Ramos (cell line): ENCODE measurements around the gene RITA1.

Experiments used
- in situ Hi-C: fragments of 300-500 bp; cut with MboI; formaldehyde crosslinking; loops from one replicate; pipeline ENCODE4 v1.14.3; 2022; ENCODE audit warnings: low sequenced_read_pairs; ENCODE audit not compliant: unreplicated experiment

The RITA1 gene

DNA sequence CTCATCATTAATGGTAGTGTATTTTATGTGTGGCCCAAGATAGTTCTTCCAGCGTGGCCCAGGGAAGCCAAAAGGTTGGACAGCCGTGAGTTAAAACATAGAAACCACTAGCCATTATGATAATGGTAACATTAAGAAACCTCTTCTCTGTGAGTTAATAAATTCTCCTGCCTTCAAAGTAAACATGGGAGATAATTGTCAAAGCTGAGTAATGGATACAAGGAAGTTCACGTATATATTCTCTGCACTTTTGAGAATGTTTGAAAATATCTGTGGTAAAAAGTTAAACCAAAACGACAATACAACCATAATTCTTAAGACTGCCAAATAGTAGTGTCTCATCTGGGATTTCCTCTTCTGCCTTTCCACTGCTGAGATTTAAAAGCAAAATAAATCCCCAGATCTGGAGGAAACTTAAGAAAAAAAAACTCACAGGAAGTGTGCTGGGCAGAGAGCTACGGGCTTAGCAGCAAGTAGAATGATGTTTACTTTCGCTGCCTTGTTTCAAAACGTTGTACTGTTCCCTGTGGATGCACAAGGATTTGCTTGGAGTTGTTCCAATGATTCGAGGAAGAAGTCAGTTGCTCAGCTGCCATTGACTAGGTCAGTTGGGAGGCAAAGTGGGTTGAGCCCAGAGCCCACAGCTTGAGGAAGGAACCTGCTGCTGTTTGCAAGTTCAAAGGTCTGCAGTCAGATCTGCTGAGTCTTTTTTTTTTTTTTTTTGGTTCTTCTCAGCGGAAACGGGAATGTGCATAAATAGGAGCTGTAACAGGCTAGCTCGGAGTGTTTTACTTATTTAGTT lies 37.4 kb downstream of the RITA1 start:
- in situ Hi-C loops, result no loop called here

GRCh38 chr12:113224955-113225354 lies 39.4 kb downstream of the RITA1 start:
- in situ Hi-C loops, result no loop called here

DNA sequence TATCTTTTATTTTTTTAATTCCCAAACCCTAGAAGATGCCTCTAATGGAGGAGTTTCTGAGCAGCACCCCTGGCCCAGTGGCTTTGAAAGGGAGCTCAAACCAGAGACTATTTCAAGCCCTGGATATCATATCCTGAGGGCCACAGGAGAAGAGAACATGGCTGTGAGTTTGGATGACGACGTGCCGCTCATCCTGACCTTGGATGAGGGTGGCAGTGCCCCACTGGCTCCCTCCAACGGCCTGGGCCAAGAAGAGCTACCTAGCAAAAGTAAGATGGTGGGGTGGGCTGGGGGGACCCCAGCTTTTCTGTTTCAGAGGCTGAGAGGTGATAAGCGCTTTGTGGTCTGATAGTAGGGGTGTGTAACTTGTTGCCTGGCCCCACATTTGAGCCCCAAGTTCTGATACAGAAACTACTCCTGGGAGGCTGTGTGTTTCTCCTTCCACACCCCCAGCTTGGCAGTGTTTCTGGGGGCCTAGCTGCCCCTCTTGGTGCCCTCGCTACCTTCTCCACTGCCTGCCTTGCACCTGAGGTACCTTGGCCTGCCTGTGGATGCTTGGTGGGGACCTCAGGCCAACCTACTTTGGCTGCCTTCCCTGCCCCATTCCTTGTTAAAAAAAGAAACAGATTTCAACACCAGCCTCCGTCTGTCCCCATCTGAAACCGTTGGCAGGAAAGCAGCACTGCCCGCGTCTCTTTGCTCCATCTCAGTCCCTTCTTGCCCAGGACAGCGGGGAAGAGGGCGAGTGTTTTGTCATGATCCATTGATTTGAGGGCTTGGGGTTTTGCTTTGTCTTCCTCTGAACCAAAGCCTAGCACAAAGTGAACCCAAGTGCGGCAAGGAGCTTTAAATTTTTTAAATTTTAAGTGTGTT lies 41.4 kb downstream of the RITA1 start:
- in situ Hi-C loops, result no loop called here

GRCh38 chr12:113227686-113228391 lies 42.3 kb downstream of the RITA1 start:
- in situ Hi-C loops, result no loop called here

GRCh38 chr12:113228394-113229028 lies 43.0 kb downstream of the RITA1 start:
- in situ Hi-C loops, result no loop called here

DNA sequence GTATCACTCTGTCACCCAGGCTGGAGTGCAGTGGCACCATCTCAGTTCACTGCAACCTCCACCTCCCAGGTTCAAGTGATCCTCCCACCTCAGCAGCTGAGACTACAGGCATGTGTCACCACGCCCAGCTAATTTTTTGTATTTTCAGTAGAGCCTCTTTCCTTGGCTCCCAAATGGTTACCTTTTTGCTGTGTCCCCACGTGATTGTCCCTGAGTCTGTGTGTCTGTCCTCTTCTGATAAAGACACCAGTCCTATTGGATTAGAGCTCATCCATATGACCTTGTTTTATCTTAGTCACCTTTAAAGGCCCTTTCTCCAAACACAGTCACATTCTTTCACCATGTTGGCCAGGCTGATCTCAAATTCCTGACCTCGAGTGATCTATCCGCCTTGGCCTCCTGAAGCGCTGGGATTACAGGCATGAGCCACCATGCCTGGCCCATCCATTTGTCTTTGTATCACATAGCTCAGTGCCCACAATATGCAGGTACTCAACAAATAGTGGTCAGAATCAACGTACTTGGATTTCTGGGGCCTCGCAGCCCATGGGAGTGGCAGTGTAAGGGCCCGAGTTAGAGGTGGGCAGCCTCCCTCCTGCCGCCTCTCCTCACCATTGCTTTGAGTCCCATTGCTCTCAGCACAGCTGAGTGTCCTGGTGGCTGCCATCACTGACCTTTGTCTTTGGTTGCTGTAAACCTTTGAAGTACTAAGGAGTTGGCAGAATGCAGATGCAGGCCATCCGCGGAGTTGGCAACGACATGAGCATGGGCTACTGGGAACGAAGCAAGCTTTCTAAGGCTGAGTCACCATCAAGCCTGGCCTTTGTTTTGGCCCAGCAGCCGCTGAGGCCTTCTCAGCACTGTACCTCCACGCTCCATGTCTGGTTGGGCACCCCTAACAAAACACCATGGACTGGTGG lies 45.1 kb downstream of the RITA1 start:
- in situ Hi-C loops, result no loop called here

DNA sequence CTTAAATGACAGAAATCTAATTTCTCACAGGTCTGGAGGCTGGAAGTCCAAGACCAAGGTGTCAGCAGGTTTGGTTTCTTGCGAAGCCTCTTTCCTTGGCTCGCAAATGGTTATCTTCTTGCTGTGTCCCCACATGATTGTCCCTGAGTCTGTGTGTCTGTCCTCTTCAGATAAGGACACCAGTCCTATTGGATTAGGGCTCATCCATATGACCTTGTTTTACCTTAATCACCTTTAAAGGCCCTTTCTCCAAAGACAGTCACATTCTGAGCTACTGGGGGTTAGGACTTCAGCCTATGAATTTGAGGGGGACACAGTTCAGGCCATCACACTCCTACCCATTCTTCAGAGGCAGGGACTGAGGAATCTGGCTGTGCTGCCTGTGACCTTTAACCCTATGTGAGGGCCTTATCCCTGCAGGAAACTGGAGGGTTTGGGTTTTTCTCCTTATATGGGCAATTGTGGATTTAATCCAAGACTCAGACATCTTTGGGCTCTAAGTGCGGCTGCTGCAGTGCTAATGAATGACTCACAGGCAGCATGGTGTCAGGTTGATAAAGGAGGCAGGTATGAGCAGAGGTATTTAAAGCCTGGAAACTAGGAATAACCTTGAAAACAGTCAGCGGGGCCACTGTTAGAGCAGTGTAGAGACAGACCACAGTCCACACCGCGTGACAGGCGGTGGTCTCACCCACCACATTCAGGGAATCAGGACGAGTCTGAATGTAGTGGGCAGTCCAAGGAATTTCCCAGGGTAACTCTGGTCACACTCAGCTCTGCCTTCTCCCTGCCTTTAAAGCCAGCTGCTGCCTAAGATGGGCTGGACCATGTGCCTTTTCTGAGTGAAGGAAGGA lies 45.9 kb downstream of the RITA1 start:
- in situ Hi-C loops, result no loop called here

- in situ Hi-C loops, result no loop called here
Observed at GRCh38 chr12:113232089-113232839, 46.7 kb downstream of the RITA1 start.

DNA sequence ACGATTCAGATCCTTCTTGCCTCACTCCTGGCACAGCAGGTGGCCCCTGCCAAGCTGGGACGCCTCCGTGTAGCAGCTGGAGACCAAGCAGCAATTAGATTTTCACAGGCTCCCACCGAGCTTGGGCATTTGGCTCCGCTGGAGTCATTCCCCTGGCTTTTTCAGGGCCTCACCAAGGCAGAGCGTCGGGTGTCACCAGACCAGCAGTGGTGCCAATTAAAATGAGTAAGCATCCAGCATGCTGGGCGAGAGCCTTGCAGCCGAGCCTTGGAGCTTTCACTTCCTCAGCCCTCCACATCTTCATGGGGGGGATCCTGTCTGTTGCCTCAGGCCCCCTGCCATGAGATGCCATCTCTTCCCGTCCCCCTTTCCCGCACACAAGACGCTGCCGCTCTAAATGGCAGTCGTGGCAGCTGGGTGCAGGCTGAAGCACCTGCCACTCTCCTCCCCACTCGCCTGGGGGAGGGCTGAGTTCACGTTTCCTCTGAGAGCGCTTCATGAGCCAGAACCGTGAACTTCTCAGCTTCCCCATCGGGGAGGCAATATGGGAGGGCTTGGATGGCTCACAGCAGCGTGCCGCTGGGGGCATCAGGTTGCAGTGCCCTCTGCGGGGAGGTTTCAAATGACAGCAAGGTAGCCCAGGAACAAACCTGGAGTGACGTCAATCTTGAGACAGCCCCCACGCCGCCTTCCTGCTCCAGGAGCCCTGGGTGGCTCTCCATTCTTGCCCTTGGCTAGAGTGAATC lies 47.5 kb downstream of the RITA1 start:
- in situ Hi-C loops, result no loop called here

- in situ Hi-C loops, result no loop called here
Observed at GRCh38 chr12:113233967-113234366, 48.4 kb downstream of the RITA1 start.

- in situ Hi-C loops, result no loop called here
Observed at GRCh38 chr12:113234483-113234882, 49.0 kb downstream of the RITA1 start.

DNA sequence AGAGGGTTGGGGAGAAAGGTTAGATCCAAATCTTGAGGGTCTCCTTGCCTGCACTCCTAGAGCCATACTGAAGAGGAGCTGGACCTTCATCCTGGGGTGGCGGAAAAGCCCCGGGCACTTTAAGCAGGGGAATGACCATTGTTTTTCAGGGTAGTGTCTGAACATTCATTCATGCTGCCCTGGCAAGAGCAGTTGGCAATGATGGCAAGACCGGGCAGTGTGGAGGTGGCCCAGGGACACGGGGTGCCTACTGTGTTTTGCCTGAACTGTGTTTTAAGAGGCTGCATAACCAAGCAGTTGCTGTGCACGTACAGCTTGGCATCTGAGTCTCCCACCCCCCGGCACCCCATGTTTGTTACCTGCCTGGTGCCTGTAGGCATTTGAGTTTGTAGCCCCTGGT lies 50.5 kb downstream of the RITA1 start:
- in situ Hi-C loops, result no loop called here

DNA sequence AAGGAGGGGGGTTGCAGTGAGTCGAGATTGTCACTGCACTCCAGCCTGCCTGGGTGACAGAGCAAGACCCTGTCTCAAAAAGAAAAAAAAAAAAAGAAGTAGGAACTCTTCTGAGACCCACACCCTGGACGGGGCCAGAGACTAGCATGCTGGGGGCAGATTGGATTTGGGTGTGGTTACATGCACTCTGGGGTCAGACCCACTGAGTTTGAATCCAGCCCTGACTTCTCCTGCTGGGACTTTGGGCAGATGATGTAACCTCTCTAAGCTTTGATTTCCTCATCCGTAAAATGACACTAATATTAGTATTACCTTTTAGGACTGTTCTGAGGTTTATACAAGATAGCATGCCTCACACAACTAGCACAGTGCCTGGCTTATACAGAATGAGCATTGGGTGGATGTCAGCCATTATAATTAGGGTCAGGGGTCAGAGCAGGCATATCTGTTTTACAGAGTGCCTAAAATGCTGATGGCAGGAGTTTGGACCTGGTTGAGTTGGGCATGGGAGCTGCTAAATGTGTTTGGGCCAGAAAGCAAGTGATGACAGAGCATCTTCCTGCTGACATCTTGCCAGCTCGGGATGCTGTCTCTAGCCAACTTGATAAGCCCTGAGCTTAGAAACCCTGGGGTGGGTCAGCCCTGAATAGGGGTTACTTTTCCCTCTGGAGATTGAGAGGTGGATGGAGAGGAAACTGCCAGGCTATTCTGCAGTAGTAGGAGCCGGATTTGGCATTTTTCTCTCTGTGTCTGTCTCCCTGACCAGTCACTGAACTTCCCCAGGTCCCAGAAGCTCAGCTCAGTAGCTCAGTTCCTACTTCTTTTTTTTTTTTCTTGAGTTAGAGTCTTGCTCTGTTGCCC lies 51.2 kb downstream of the RITA1 start:
- in situ Hi-C loops, result no loop called here

- in situ Hi-C loops, result no loop called here
Observed at GRCh38 chr12:113237748-113238147, 52.2 kb downstream of the RITA1 start.

DNA sequence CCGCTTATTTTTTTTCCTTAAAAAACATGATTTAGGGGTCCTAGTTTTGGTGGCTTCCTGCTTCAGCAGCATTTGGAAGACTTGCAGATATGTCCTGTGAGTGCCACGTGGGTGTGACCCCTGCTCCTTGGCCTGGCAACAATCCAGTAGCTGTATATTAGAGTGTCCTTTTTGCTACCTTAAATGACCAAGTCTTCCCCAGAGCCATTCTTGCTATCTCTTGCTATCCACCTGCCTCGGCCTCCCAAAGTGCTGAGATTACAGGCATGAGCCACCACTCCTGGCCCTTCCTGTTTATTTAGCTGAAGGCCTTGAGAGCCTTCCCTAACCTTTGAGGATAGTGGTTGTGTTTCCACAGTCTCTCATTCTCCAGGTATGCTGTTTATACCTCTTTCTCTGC lies 52.8 kb downstream of the RITA1 start:
- in situ Hi-C loops, result no loop called here

- in situ Hi-C loops, result no loop called here
Observed at GRCh38 chr12:113239288-113239771, 53.8 kb downstream of the RITA1 start.
